Measurements from ENCODE around the gene PCNX3. TPM values are rescaled to one million over a fixed set of nuclear protein-coding genes. Genes with fewer than 3 reads are reported as not detected.

The PCNX3 gene
- total RNA-seq, 1 donor: 27.9 TPM

GRCh38 chr11:65571420-65571819 lies 44.2 kb upstream of the PCNX3 start:
- Histone ChIP-seq H3K36me3 (ENCODE audit: insufficient read depth, low read length) (peaks cover 11% of the 10 kb centered on the region), H4K20me1 (ENCODE audit: insufficient read depth, low read length) (peaks cover 17% of the 10 kb centered on the region), H3K4me3 (ENCODE audit: insufficient read depth, low read length) (peak overlapping the region; percentile 98), H3K4me1 (ENCODE audit: insufficient read depth, low read length) (peaks cover 49% of the 10 kb centered on the region), H3K27me3 (ENCODE audit: insufficient read depth, low read length) (no peaks in the 10 kb centered on the region), H3K9me3 (ENCODE audit: low read depth, low read length) (no peaks in the 10 kb centered on the region), H3K4me2 (ENCODE audit: insufficient read depth, low read length) (peak overlapping the region; percentile 100), H2AFZ (ENCODE audit: low read length) (no peak overlapping the region), H3K27ac (ENCODE audit: low read depth, low read length) (peak overlapping the region; percentile 95), H3K79me2 (ENCODE audit: insufficient read depth, low read length) (peaks cover 65% of the 10 kb centered on the region)
- no peak for DNase-seq (ENCODE audit: insufficient read length, low spot score, missing footprints)
- TF ChIP-seq CTCF (IDR thresholded peaks at IDR 0.05; ENCODE audit: extremely low read depth, low read depth, low read length): no peak

DNA sequence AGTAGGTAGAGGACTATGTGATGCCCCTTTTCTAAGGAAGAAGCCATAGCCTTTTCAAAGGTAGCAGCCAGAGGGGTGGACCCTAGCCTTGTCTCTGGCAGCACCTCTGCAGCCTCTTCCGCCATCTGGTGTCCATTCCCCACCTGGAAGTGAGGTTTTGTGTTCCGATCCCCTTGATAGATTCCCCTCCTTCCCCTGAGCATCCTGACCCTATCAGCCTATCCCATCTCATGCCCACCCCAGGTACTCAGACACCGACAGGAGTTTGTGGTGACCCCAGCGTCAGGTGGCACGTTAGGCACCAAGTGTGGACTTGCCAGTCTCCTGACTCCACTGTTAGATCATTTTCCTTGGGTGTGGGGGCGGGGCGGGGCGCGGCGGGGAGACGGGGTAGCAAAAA lies 43.6 kb upstream of the PCNX3 start:
- peaks cover 17% of the 10 kb centered on the region for H4K20me1 ChIP-seq (ENCODE audit: insufficient read depth, low read length)
- no peak overlapping the region for H2AFZ ChIP-seq (ENCODE audit: low read length)
- TF ChIP-seq CTCF (IDR thresholded peaks at IDR 0.05; ENCODE audit: extremely low read depth, low read depth, low read length): peak; percentile 46
- H3K27ac ChIP-seq (ENCODE audit: low read depth, low read length): no peak overlapping the region
- H3K4me2 ChIP-seq (ENCODE audit: insufficient read depth, low read length): peak overlapping the region; percentile 100
- H3K4me1 ChIP-seq (ENCODE audit: insufficient read depth, low read length): peaks cover 54% of the 10 kb centered on the region
- H3K79me2 ChIP-seq (ENCODE audit: insufficient read depth, low read length): peaks cover 65% of the 10 kb centered on the region
- H3K9me3 ChIP-seq (ENCODE audit: low read depth, low read length): no peaks in the 10 kb centered on the region
- DNase-seq (ENCODE audit: insufficient read length, low spot score, missing footprints): peak; percentile 92
- peaks cover 11% of the 10 kb centered on the region for H3K36me3 ChIP-seq (ENCODE audit: insufficient read depth, low read length)
- H3K27me3 ChIP-seq (ENCODE audit: insufficient read depth, low read length): no peaks in the 10 kb centered on the region
- H3K4me3 ChIP-seq (ENCODE audit: insufficient read depth, low read length): peak overlapping the region; percentile 98

GRCh38 chr11:65572356-65573051 lies 43.1 kb upstream of the PCNX3 start, which contains the start of gene FAM89B:
TSS of gene FAM89B (plus strand) at chr11:65572538. CDS start at chr11:65572670, 132 bp downstream.
- Histone ChIP-seq H3K4me3 (ENCODE audit: insufficient read depth, low read length) (peak within 1 kb of the TSS; percentile 98), H3K27me3 (ENCODE audit: insufficient read depth, low read length) (no peaks in the 10 kb centered on the region), H3K27ac (ENCODE audit: low read depth, low read length) (peak within 1 kb of the TSS; percentile 37), H4K20me1 (ENCODE audit: insufficient read depth, low read length) (peaks cover 19% of the 10 kb centered on the region), H3K4me1 (ENCODE audit: insufficient read depth, low read length) (peaks cover 60% of the 10 kb centered on the region), H3K9me3 (ENCODE audit: low read depth, low read length) (no peaks in the 10 kb centered on the region), H3K36me3 (ENCODE audit: insufficient read depth, low read length) (peaks cover 11% of the 10 kb centered on the region), H2AFZ (ENCODE audit: low read length) (no peak within 1 kb of the TSS), H3K79me2 (ENCODE audit: insufficient read depth, low read length) (peaks cover 67% of the 10 kb centered on the region), H3K4me2 (ENCODE audit: insufficient read depth, low read length) (peak within 1 kb of the TSS; percentile 100)
- peak; percentile 99 for DNase-seq (ENCODE audit: insufficient read length, low spot score, missing footprints)
- no peak for TF ChIP-seq CTCF (IDR thresholded peaks at IDR 0.05; ENCODE audit: extremely low read depth, low read depth, low read length)

GRCh38 chr11:65573391-65574079 lies 42.0 kb upstream of the PCNX3 start:
- DNase-seq (ENCODE audit: insufficient read length, low spot score, missing footprints): peak; percentile 95
- no peaks in the 10 kb centered on the region for H3K27me3 ChIP-seq (ENCODE audit: insufficient read depth, low read length)
- peak overlapping the region; percentile 98 for H3K4me3 ChIP-seq (ENCODE audit: insufficient read depth, low read length)
- H3K4me2 ChIP-seq (ENCODE audit: insufficient read depth, low read length): peak overlapping the region; percentile 95
- H3K27ac ChIP-seq (ENCODE audit: low read depth, low read length): peak overlapping the region; percentile 37
- peaks cover 27% of the 10 kb centered on the region for H4K20me1 ChIP-seq (ENCODE audit: insufficient read depth, low read length)
- no peaks in the 10 kb centered on the region for H3K9me3 ChIP-seq (ENCODE audit: low read depth, low read length)
- peaks cover 68% of the 10 kb centered on the region for H3K79me2 ChIP-seq (ENCODE audit: insufficient read depth, low read length)
- peaks cover 67% of the 10 kb centered on the region for H3K4me1 ChIP-seq (ENCODE audit: insufficient read depth, low read length)
- H3K36me3 ChIP-seq (ENCODE audit: insufficient read depth, low read length): peaks cover 7% of the 10 kb centered on the region
- H2AFZ ChIP-seq (ENCODE audit: low read length): no peak overlapping the region
- no peak for TF ChIP-seq CTCF (IDR thresholded peaks at IDR 0.05; ENCODE audit: extremely low read depth, low read depth, low read length)
